ENCODE results near the gene BCL6.

Gene BCL6

DNA sequence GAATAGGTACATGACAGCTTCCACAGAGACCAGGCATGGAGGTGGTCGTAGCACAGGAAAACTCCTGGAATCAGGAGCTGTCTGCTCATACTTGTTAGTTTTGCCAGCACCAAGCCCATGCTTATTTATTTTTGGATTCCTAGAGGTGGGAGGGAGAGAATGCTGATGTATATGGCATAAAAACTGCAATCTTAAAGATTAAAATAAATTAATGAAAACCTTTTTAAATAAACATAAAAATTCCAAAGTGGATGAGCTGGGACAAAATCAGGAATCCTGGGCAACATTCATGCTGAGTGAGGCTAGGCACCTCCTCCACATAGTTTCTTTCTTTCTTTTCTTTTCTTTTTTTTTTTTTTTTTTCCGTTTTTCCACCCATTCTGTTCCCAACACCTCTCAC is 14.3 kb upstream of the BCL6 start:
- DNase-seq = peak; percentile 65

DNA sequence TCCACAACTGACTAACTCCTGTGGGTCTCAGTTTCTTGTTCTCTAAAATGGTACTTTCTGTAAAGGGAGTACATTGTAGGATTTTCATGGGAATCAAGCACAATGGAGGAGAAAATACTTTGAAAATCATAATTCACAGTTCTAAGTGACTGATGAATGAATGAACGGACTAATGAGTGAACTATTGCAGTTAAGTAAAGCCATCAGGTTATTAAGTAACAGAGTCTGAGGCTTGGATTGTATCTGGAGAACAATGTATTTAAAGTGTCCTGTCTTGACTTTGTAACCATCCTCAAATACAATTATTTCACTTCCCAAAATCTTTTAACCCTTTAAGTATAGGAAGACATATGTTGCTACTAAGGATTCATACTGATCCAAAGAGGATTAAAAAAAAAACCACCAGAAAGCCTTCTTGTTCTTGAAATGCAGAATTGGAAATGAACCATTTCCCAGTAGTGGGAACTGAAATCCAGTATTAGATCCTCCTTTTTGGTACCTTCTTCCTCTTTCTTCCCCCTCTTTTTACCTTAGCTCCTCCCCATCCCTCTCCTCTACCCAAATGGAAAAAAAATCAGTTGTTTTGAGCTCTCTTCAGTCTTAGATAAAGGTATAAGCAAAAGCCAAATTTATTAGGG is 13.2 kb upstream of the BCL6 start:
- DNase-seq = no peak

GRCh38 chr3:187753516-187753915 is 8.2 kb upstream of the BCL6 start:
- DNase-seq = no peak

- no peak for DNase-seq
Observed at GRCh38 chr3:187750513-187751123, 5.3 kb upstream of the BCL6 start.

GRCh38 chr3:187750006-187750512 is 4.8 kb upstream of the BCL6 start:
- DNase-seq = no peak

DNA sequence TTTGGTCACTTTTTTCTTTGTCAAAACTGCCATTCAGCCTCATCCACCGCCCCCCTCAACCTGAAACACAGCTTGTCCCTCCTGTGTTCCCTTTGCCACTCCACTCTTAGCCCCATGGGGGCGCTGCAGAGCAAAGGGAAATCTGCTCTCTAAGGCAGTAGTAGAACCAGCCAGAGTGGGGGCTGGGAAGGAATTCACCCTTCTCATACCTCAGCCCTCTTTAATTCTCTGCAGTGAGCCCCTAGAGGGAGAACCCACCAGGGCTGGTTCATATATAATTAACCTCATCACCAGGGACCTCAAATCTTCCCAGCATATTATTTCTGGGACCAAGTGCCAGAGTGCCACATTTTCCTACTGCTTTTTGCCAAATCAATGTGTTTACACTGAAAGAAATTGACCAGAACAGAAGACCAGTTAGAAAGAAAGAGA is 2.8 kb upstream of the BCL6 start:
- peak; percentile 85 for DNase-seq

DNA sequence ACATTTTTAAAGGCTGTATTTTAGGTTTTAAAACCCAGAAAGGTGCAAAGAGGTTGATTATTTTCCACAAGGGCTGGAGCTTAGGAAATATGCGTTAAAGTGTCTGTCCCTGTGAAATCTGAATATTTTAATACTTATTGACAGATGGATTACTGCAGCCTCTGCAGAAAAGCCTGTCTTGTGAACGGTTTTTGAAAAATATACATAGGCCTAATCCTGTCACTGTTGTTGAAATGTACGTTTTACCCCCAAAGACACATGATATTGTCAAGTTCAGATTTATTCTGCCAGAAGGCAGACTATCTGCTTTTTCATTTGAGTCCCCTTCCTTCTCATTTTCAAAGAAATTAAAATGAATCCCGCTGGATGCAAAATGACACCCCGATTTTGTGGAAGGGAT is 2.2 kb upstream of the BCL6 start:
- DNase-seq = no peak

DNA sequence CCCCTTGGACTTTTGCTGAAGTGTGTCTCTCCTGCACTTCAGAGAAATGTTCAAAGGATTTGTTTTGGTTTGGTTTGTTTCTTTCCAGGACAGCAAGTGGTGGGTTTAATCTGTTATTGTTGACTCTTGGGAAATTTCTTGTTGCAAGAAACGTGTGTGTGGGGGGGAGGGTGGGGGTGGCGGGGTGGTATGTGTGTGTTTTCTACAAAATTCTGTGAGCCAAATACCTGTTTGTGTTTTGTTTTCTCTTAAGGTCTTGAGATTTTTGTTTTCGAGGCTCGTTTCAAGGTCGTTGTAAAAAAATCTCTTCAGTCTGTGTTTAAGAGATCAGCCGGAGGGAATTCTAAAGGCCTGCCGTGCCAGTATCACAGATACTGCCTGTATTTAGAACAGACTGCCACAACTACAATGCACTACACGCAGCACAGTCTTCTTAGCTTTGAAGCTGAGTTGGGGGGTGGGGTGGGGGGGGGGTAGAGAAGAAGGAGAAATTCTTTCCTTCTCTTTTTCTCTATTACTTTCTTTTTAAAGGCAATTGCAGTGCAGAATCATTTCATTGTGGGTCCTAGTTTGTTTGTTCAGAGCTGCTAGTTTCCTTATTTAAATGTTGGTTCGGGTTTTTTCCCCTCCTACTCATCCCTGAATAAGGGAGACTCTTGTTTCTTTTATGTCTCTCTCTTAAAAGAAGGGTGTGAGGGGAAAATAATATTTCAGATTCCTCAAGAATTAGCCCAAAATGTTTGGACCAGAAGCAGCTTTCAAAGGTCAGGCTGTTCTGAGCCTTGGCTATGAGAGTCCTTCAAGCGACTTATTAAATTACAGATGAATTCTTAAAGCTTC is 1.4 kb upstream of the BCL6 start:
- no peak for DNase-seq

DNA sequence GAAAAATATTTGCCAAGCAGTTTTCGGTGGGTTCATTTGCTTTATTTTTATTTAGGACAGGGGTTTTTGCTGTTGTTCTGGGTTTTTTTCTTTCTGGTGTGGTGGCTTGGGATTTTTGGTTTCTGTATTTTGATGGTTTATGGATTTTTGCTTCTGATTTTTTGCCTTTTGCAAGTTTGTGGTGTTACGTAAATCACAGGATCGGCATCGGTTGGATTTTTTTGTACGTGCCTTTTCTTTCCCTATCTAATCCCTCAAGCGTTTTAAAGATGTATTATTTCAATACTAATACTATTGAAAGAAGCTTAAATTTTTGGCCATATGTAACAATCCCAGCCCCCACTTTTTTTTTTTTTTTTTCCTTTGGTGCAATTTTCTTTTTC is 782 bp upstream of the BCL6 start:
- no peak for DNase-seq

DNA sequence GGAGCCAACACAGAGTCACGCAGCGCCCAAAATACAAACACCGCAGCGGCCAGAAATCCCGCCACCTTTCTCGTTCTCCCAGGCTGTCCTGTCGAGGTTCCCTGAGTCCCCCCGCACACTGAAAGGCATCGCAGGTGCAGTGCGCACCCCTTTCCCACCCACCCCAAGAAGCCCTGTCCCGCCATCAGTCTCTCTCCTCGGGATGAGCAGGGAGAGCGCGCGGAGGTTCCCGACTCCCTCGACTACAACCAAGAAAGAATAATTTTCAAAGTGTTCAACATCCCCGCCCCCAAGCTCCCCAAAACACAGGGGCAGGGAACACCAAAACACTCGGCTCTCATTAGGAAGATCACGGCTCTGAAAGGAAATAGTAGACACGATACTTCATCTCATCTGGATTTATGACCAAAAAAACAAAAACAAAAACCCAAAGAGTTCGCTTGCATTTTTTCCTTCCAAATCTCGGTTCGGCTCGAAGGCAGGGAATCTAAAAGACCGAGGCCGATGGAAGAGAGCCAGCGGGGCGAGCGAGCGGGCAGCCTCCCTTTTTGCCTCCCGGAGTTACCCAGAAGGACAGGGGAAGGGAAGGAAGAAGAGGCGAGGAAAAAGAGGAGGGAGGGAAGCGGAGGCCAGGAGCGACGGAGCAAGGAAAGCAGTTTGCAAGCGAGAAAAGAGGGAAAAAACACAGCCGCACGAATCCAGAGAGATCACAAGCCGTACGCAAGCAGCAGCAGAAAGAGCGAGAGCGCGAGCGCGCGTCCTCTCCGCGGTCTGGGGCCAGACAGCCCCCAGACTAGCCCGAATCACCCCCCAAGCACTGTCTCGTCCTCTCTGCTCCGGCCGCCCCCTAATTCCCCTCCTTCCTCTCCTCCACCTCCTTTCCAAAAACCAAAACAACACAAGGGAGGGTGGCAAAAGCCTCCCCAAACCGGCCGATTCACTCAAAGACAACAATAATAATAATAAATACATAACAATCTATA is 808 bp downstream of the BCL6 start:
- DNase-seq = peak; percentile 54

- peak; percentile 64 for DNase-seq
Observed at GRCh38 chr3:187743195-187744141, 1.8 kb downstream of the BCL6 start.

DNA sequence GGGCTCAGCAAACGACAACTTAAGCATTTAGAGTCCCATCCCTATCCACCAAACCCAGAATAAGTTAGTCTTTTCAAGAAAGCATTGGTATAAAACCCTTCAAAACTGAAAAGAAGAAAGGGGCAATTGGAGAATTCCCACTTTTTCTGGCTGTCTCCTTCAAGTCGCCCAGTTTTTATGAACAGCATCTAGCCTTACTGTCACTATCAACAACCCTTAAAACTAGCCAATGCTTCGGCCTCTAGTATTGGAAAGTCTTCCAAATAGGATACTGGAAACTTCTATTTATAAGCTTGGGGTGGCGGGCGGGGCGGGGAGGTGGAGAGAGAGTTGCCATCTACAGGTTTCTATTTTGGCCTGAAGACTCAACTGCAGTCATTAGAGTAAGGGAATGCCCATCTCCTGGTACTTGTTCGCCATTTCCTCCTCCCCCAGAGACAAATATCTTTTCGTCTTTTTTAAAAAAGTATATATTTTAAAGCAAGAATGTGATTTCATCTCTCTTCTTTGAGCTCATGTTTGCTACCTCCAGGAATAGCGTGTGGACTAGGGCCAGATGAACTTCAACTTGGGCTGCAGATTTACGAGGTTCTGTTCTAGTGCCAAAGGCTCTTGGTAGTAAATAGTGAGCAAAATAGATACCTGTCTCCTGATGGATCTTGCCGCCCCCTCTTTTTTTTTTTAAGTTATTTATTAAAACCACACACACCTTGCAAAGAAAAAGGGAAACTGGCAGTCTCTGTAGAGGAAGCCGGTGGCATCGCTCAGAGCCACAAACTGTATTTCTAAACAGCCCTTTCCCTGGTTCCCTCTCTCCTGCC is 2.7 kb downstream of the BCL6 start:
- DNase-seq = no peak

DNA sequence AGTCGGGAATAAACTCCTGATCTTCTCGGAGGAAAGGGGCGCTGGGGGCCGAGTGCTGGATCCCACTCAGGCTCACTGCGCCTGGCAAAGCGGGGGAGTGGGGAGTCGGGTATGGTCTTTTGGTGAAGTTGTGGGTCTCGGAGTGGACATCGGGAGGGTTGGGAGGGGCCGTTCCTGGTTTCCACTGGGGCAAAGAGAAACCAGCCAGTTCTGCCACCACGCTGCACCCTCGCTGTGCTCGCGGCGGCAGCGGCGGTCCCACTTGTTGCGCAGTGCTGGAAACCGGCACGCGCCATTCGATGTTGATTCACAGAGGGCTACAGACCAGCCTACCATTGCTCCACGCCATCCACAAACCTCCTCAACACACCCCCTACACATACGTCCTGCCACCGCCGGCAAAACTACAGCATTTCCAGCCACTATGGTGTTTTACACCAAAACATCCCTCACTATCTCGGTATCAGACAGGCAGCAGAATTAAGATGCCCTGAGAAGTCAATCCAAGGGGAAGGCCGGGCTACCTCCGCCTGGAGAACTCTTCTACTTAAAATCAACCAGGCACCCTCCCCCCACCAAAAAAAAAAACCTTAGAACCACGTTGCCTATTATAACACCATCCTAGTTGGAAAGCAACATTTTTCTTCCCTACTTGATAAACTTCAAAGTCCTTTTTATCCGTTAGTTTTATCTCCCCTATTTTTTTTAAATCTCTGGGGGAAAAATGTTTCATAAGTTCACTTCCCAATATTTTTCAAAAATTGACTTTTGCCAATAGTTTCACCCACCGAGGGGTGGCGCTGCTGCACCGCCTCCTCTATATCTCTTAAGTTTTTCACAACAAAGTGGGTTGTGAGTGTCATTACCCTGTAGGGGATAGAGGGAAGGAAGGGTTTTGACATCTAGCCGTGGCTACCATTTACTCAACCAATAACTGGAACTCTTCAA is 3.6 kb downstream of the BCL6 start:
- peak; percentile 80 for DNase-seq

DNA sequence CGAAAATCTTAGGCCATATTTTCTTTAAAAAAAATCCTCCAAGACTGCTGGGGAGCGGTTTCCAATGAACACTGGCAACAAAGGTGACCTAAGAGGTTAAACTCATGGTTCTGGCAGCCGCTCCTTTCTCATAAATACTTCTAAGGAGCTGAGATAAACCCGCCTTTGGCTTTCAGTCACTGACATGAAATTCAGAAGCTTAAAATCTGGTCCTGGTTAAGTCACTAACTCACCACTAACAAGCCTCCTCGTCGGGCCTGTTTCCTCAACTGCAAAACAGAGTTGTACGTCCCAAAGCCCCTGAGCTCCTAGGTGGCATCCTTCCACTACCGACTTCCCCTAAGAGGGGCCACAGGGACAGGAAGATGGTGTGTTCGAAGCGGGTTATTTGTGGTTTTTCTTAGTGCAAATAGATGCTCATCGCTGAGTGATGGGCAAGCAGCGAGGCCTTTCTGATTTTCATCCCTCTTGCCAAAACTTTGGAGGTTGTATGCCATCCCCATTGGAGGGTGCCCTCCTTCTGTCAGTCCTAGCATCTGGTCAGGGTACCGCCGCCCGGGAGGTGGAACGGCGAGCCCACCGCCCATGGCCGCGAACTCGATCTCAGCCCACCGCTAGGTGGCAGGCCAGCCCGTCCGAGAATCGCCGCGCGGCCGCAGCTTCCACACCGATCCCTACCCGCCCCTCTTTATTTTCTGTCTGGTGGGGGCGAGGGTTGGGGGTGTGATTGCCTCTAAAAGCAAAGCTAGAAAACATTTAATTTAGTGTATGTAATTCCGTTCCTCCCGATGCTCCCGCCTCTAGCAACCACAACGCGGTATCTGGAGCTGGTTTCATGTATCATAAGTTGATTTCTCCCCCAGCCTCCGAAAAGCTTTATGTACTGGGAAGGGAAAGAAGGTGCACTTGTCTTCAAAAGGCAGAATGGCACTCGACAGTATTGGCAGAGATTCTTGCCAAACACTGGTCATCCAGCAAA is 4.6 kb downstream of the BCL6 start:
- peak; percentile 65 for DNase-seq

- DNase-seq = peak; percentile 87
Observed at GRCh38 chr3:187739561-187740332, 5.5 kb downstream of the BCL6 start.

DNA sequence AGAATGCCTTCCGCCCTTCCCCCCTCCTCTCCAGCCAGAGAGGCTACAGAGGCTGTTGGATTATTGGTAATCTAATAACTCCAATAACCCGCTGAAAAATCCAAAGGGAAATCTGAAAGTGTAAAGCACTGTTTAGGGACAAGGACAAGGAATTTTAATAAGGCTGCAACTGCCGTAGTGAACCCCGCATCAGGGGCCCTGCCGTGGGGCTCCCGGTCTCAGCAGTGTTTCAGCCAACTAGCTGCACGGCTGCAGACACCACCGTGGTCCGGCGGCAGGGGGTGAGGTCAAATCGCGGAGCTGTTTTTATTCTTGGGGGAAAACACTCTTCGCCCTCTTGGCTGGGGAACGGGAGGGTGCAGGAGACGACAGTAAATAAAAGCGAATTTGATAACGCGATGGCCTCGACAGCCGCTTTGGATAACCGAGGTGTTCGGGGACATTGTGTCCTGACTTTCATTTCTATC is 6.1 kb downstream of the BCL6 start:
- no peak for DNase-seq

Measured in fibroblast of skin of back (primary cell).